NAMALWA (cell line): ENCODE data around the gene CAMK1D.

Experiments
- DNase-seq: peaks from one replicate; pipeline ENCODE4 v3.0.0-alpha.2; 2015; ENCODE audit warnings: low spot score

Gene CAMK1D

GRCh38 chr10:12631216-12631615 is 281.9 kb downstream of the CAMK1D start:
- DNase-seq: no peak

GRCh38 chr10:12631787-12632562 is 282.6 kb downstream of the CAMK1D start:
- DNase-seq: no peak

GRCh38 chr10:12633776-12634620 is 284.7 kb downstream of the CAMK1D start:
- no peak for DNase-seq

GRCh38 chr10:12634621-12634931 is 285.2 kb downstream of the CAMK1D start:
- no peak for DNase-seq

- no peak for DNase-seq
Observed at GRCh38 chr10:12635127-12635541, 285.8 kb downstream of the CAMK1D start.

- DNase-seq: no peak
Observed at GRCh38 chr10:12636571-12636970, 287.2 kb downstream of the CAMK1D start.

- no peak for DNase-seq
Observed at GRCh38 chr10:12637649-12638048, 288.3 kb downstream of the CAMK1D start.

GRCh38 chr10:12638103-12638502 is 288.8 kb downstream of the CAMK1D start:
- peak; percentile 23 for DNase-seq

- no peak for DNase-seq
Observed at GRCh38 chr10:12638781-12639180, 289.4 kb downstream of the CAMK1D start.

GRCh38 chr10:12639996-12640944 is 290.9 kb downstream of the CAMK1D start:
- DNase-seq: no peak

- no peak for DNase-seq
Observed at GRCh38 chr10:12642036-12642435, 292.7 kb downstream of the CAMK1D start.

GRCh38 chr10:12643279-12643678 is 293.9 kb downstream of the CAMK1D start:
- DNase-seq: no peak

- DNase-seq: no peak
Observed at GRCh38 chr10:12644380-12645144, 295.2 kb downstream of the CAMK1D start.

GRCh38 chr10:12645449-12645848 is 296.1 kb downstream of the CAMK1D start:
- DNase-seq: no peak

- DNase-seq: no peak
Observed at GRCh38 chr10:12649012-12649584, 299.8 kb downstream of the CAMK1D start.

- DNase-seq: no peak
Observed at GRCh38 chr10:12650122-12650521, 300.8 kb downstream of the CAMK1D start.

- DNase-seq: no peak
Observed at GRCh38 chr10:12650538-12651298, 301.4 kb downstream of the CAMK1D start.

GRCh38 chr10:12655940-12656339 is 306.6 kb downstream of the CAMK1D start:
- DNase-seq: no peak

GRCh38 chr10:12656518-12657142 is 307.3 kb downstream of the CAMK1D start:
- peak; percentile 80 for DNase-seq

- no peak for DNase-seq
Observed at GRCh38 chr10:12657489-12657888, 308.1 kb downstream of the CAMK1D start.
